ENCODE measurements around the gene PRKAG1.

Gene PRKAG1

GRCh38 chr12:48954841-48955501 lies 63.6 kb downstream of the PRKAG1 start:
- Histone ChIP-seq H3F3A (ENCODE audit: insufficient read depth, low read length) (no peaks in the 10 kb centered on the region), H3K9me3 (ENCODE audit: low read length) (no peaks in the 10 kb centered on the region), H3K79me2 (ENCODE audit: insufficient read depth, low read length) (peaks cover 18% of the 10 kb centered on the region; the same call in 1 of the 2 replicates), H3K9ac (ENCODE audit: low read length) (no peak overlapping the region), H3K27me3 (ENCODE audit: insufficient read depth, low read length) (no peaks in the 10 kb centered on the region), H3K4me3 (ENCODE audit: low read depth, low read length, poor library complexity, severe bottlenecking) (no peak overlapping the region), H3K9me2 (ENCODE audit: low read depth, low read length) (no peaks in the 10 kb centered on the region), H3K4me1 (ENCODE audit: insufficient read depth, low read length, severe bottlenecking) (peaks cover 32% of the 10 kb centered on the region), H3K4me2 (ENCODE audit: low read length) (peak overlapping the region; percentile 89; the same call in 1 of the 2 replicates), H3K27ac (ENCODE audit: low read depth, low read length, poor library complexity, severe bottlenecking) (peak overlapping the region; percentile 16), H2AFZ (ENCODE audit: low read length) (no peak overlapping the region), H3K36me3 (ENCODE audit: insufficient read depth, low read length) (peaks cover 23% of the 10 kb centered on the region; the same call in 1 of the 2 replicates), H4K20me1 (ENCODE audit: insufficient read depth, low read length) (no peaks in the 10 kb centered on the region)
- TF ChIP-seq EZH2 (IDR thresholded peaks at IDR 0.05; ENCODE audit: borderline replicate concordance, low read length), result no peak
- TF ChIP-seq CTCF (IDR thresholded peaks at IDR 0.05; ENCODE audit: low read length), result no peak

GRCh38 chr12:48954061-48954460 lies 64.5 kb downstream of the PRKAG1 start:
- H3K4me2 ChIP-seq (ENCODE audit: low read length), result no peak overlapping the region
- H3F3A ChIP-seq (ENCODE audit: insufficient read depth, low read length), result no peaks in the 10 kb centered on the region
- no peak overlapping the region for H3K4me3 ChIP-seq (ENCODE audit: low read depth, low read length, poor library complexity, severe bottlenecking)
- H3K27me3 ChIP-seq (ENCODE audit: insufficient read depth, low read length), result no peaks in the 10 kb centered on the region
- peaks cover 32% of the 10 kb centered on the region for H3K4me1 ChIP-seq (ENCODE audit: insufficient read depth, low read length, severe bottlenecking)
- no peaks in the 10 kb centered on the region for H3K9me3 ChIP-seq (ENCODE audit: low read length)
- H3K27ac ChIP-seq (ENCODE audit: low read depth, low read length, poor library complexity, severe bottlenecking), result no peak overlapping the region
- no peaks in the 10 kb centered on the region for H4K20me1 ChIP-seq (ENCODE audit: insufficient read depth, low read length)
- H3K9me2 ChIP-seq (ENCODE audit: low read depth, low read length), result no peaks in the 10 kb centered on the region
- TF ChIP-seq CTCF (IDR thresholded peaks at IDR 0.05; ENCODE audit: low read length) (no peak), EZH2 (IDR thresholded peaks at IDR 0.05; ENCODE audit: borderline replicate concordance, low read length) (no peak)
- no peak overlapping the region for H3K9ac ChIP-seq (ENCODE audit: low read length)
- peaks cover 23% of the 10 kb centered on the region; the same call in 1 of the 2 replicates for H3K36me3 ChIP-seq (ENCODE audit: insufficient read depth, low read length)
- H3K79me2 ChIP-seq (ENCODE audit: insufficient read depth, low read length), result peaks cover 18% of the 10 kb centered on the region; the same call in 1 of the 2 replicates
- no peak overlapping the region for H2AFZ ChIP-seq (ENCODE audit: low read length)

- no peak overlapping the region for H3K4me2 ChIP-seq (ENCODE audit: low read length)
- peaks cover 18% of the 10 kb centered on the region; the same call in 1 of the 2 replicates for H3K79me2 ChIP-seq (ENCODE audit: insufficient read depth, low read length)
- H3K9me2 ChIP-seq (ENCODE audit: low read depth, low read length), result no peaks in the 10 kb centered on the region
- no peaks in the 10 kb centered on the region for H3K27me3 ChIP-seq (ENCODE audit: insufficient read depth, low read length)
- H3K4me3 ChIP-seq (ENCODE audit: low read depth, low read length, poor library complexity, severe bottlenecking), result no peak overlapping the region
- no peaks in the 10 kb centered on the region for H3K9me3 ChIP-seq (ENCODE audit: low read length)
- no peak overlapping the region for H3K27ac ChIP-seq (ENCODE audit: low read depth, low read length, poor library complexity, severe bottlenecking)
- no peaks in the 10 kb centered on the region for H3F3A ChIP-seq (ENCODE audit: insufficient read depth, low read length)
- TF ChIP-seq CTCF (IDR thresholded peaks at IDR 0.05; ENCODE audit: low read length) (no peak), EZH2 (IDR thresholded peaks at IDR 0.05; ENCODE audit: borderline replicate concordance, low read length) (no peak)
- H3K36me3 ChIP-seq (ENCODE audit: insufficient read depth, low read length), result peaks cover 23% of the 10 kb centered on the region; the same call in 1 of the 2 replicates
- H4K20me1 ChIP-seq (ENCODE audit: insufficient read depth, low read length), result no peaks in the 10 kb centered on the region
- peaks cover 27% of the 10 kb centered on the region for H3K4me1 ChIP-seq (ENCODE audit: insufficient read depth, low read length, severe bottlenecking)
- H3K9ac ChIP-seq (ENCODE audit: low read length), result no peak overlapping the region
- H2AFZ ChIP-seq (ENCODE audit: low read length), result no peak overlapping the region
These were observed 65.9 kb downstream of the PRKAG1 start for GRCh38 chr12:48952691-48953090.
